Activated B cell treated with CpG ODN at 0.5 μM for 24 hours (primary cell): ENCODE results near the gene SPAG17. TPM values are rescaled to one million over a fixed set of nuclear protein-coding genes. Genes with fewer than 3 reads are reported as not detected.

ENCODE experiments used
- ATAC-seq: fragments of 200-7000 bp; cut with Tn5 transposase; one replicate; pipeline ENCODE4 v1.10.0; 2021; ENCODE audit warnings: low read depth, mild to moderate bottlenecking, moderate library complexity
- CTCF ChIA-PET: fragments of 350-600 bp; sonication (Branson Sonifier 250); formaldehyde crosslinking; loops from one replicate; lab custom pipeline; 2021; ENCODE audit warnings: antibody characterized with exemption; lab: Charles Lee
- POLR2A ChIA-PET: fragments of 350-600 bp; sonication (Branson Sonifier 250); formaldehyde crosslinking; loops from one replicate; lab custom pipeline; 2021; ENCODE audit warnings: antibody characterized with exemption; lab: Charles Lee
- DNase-seq: peaks from one replicate; pipeline ENCODE4 v3.0.0; 2022
- H3K27ac Mint-ChIP-seq: one replicate; pipeline ENCODE4 v1.8.0; 2020; ENCODE audit warnings: mixed read lengths
- H3K27me3 Mint-ChIP-seq: one replicate; pipeline ENCODE4 v1.8.0; 2021; ENCODE audit warnings: mixed read lengths
- H3K36me3 Mint-ChIP-seq: one replicate; pipeline ENCODE4 v1.8.0; 2021; ENCODE audit warnings: low read depth, mixed read lengths
- H3K4me1 Mint-ChIP-seq: one replicate; pipeline ENCODE4 v1.8.0; 2021; ENCODE audit warnings: mixed read lengths
- H3K4me3 Mint-ChIP-seq: one replicate; pipeline ENCODE4 v1.8.0; 2020; ENCODE audit warnings: mild to moderate bottlenecking, mixed read lengths
- H3K9me3 Mint-ChIP-seq: one replicate; pipeline ENCODE4 v1.8.0; 2020; ENCODE audit warnings: mixed read lengths
- CTCF ChIP-seq: fragments of 200-600 bp; IDR thresholded peaks from one replicate; pipeline ENCODE4 v1.8.0; 2022; ENCODE audit warnings: antibody characterized with exemption, mild to moderate bottlenecking
- intact Hi-C: fragments of 100-400 bp; cut with micrococcal nuclease; formaldehyde crosslinking; loops from one replicate; pipeline ENCODE4 v1.15.1; 2024
- total RNA-seq: library from RNA; stranded (reverse); gene quantifications from 2 replicates; pipeline ENCODE4 v1.2.3, GENCODE V29; 2022

The SPAG17 gene
- total RNA-seq, 1 donor from 2014 or later: not detected

- Mint-ChIP-seq H3K27ac (no peak overlapping the region), H3K36me3 (no peaks in the 10 kb centered on the region), H3K4me1 (no peaks in the 10 kb centered on the region), H3K9me3 (peaks cover 12% of the 10 kb centered on the region), H3K4me3 (no peak overlapping the region), H3K27me3 (no peaks in the 10 kb centered on the region)
- intact Hi-C loops: no loop called here
- ATAC-seq (no peak), DNase-seq (no peak)
- POLR2A ChIA-PET: no interaction called here
- no peak for TF ChIP-seq CTCF
- CTCF ChIA-PET: no interaction called here
Observed at GRCh38 chr1:118190561-118190960, 5.5 kb upstream of the SPAG17 start.

- Mint-ChIP-seq H3K27me3 (peaks cover 2% of the 10 kb centered on the region), H3K9me3 (peaks cover 13% of the 10 kb centered on the region), H3K4me1 (peaks cover 2% of the 10 kb centered on the region), H3K36me3 (no peaks in the 10 kb centered on the region), H3K27ac (no peak overlapping the region), H3K4me3 (no peak overlapping the region)
- intact Hi-C loops: no loop called here
- CTCF ChIA-PET: no interaction called here
- POLR2A ChIA-PET: no interaction called here
- ATAC-seq (no peak), DNase-seq (no peak)
- no peak for TF ChIP-seq CTCF
Observed at GRCh38 chr1:118189564-118189963, 4.5 kb upstream of the SPAG17 start.

GRCh38 chr1:118188411-118188810 is 3.4 kb upstream of the SPAG17 start:
- ATAC-seq (no peak), DNase-seq (no peak)
- ChIA-PET POLR2A (no interaction called here), CTCF (no interaction called here)
- intact Hi-C loops: no loop called here
- Mint-ChIP-seq H3K27ac (no peak overlapping the region), H3K27me3 (peaks cover 2% of the 10 kb centered on the region), H3K9me3 (peaks cover 13% of the 10 kb centered on the region), H3K36me3 (no peaks in the 10 kb centered on the region), H3K4me1 (peaks cover 2% of the 10 kb centered on the region), H3K4me3 (no peak overlapping the region)
- TF ChIP-seq CTCF: no peak

- CTCF ChIA-PET: no interaction called here
- no peak for TF ChIP-seq CTCF
- Mint-ChIP-seq H3K4me1 (peaks cover 2% of the 10 kb centered on the region), H3K36me3 (no peaks in the 10 kb centered on the region), H3K27me3 (peaks cover 4% of the 10 kb centered on the region), H3K27ac (no peak overlapping the region), H3K9me3 (peaks cover 3% of the 10 kb centered on the region), H3K4me3 (no peak overlapping the region)
- intact Hi-C loops: no loop called here
- ATAC-seq (no peak), DNase-seq (no peak)
- POLR2A ChIA-PET: no interaction called here
Observed at GRCh38 chr1:118186026-118186425, 998 bp upstream of the SPAG17 start.

DNA sequence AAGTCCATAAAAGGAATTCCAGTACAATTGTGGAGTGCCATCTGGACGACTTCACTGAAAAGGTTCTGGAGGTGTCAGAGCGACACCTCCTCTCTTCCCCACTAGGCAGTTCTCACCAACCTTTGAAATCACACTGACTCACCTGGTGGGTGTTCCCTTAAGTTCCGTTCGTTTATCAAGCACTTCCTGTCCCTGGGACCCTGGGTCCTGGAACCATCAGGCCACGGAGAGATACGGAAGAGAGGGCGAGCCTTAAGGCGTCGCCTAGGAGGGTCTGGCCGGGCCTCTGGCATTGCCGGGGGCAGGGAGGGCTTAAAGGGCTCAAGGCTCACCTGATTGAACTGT is 317 bp downstream of the SPAG17 start:
- no peaks in the 10 kb centered on the region for H3K36me3 Mint-ChIP-seq
- H3K4me3 Mint-ChIP-seq: no peak overlapping the region

More for the DNA sequence above, 317 bp downstream of the SPAG17 start:
- ATAC-seq (no peak), DNase-seq (no peak)
- intact Hi-C loops: no loop called here
- ChIA-PET POLR2A (no interaction called here), CTCF (no interaction called here)
- no peak for TF ChIP-seq CTCF
- Mint-ChIP-seq H3K27ac (no peak overlapping the region), H3K27me3 (peaks cover 4% of the 10 kb centered on the region), H3K9me3 (peaks cover 3% of the 10 kb centered on the region), H3K4me1 (peaks cover 2% of the 10 kb centered on the region)
